Liver (tissue), 9 donors: ENCODE measurements around the gene CCDC85A. TPM values are rescaled to one million over a fixed set of nuclear protein-coding genes. Genes with fewer than 3 reads are reported as not detected.

Source experiments
- DNase-seq: peaks from one replicate; pipeline ENCODE4 v3.0.0-alpha.2; 2017; ENCODE audit warnings: low spot score
- H3K27ac ChIP-seq, 2 donors: one replicate each; pipeline ENCODE4 v1.7.0; 2013; ENCODE audit warnings: inconsistent platforms in 2 of 2, low read length in 2 of 2, control low read depth in 1 of 2, low read depth in 1 of 2, mild to moderate bottlenecking in 1 of 2
- H3K27me3 ChIP-seq, 4 donors: one replicate each; pipeline versions ENCODE4 v1.6.1 to v1.7.0; 2013; ENCODE audit warnings: low read length in 3 of 4, inconsistent platforms in 1 of 4, mild to moderate bottlenecking in 1 of 4, moderate library complexity in 1 of 4; ENCODE audit not compliant: control insufficient read depth in 4 of 4, insufficient read depth in 4 of 4
- H3K36me3 ChIP-seq, 4 donors: one replicate each; pipeline versions ENCODE4 v1.6.1 to v1.7.0; 2013; ENCODE audit warnings: low read length in 3 of 4, mild to moderate bottlenecking in 3 of 4, low read depth in 1 of 4, moderate library complexity in 1 of 4; ENCODE audit not compliant: control insufficient read depth in 4 of 4, insufficient read depth in 3 of 4
- H3K4me1 ChIP-seq, 4 donors: one replicate each; pipeline versions ENCODE4 v1.6.1 to v1.7.0; 2013; ENCODE audit warnings: low read length in 3 of 4, mild to moderate bottlenecking in 3 of 4, moderate library complexity in 1 of 4; ENCODE audit not compliant: control insufficient read depth in 4 of 4, insufficient read depth in 4 of 4
- H3K4me3 ChIP-seq, 3 donors: one replicate each; pipeline versions ENCODE4 v1.6.1 to v1.7.0; 2013; ENCODE audit warnings: low read length in 3 of 3, control low read depth in 1 of 3, low read depth in 1 of 3, mild to moderate bottlenecking in 1 of 3
- H3K9ac ChIP-seq, 2 donors: one replicate each; pipeline ENCODE4 v1.7.0; 2013; ENCODE audit warnings: low read length in 2 of 2, mild to moderate bottlenecking in 2 of 2, moderate library complexity in 2 of 2, control low read depth in 1 of 2, low read depth in 1 of 2
- H3K9me3 ChIP-seq, 4 donors: one replicate each; pipeline versions ENCODE4 v1.6.1 to v1.7.0; 2013; ENCODE audit warnings: low read length in 3 of 4; ENCODE audit not compliant: control insufficient read depth in 4 of 4
- ATF3 ChIP-seq: IDR thresholded peaks from 2 replicates; pipeline ENCODE4 v1.6.1; 2016; ENCODE audit warnings: antibody characterized with exemption
- CTCF ChIP-seq: fragments of 150-350 bp; IDR thresholded peaks from 2 replicates; pipeline ENCODE4 v1.5.1; 2017; ENCODE audit warnings: improper control_type of control experiment, low read depth, low read length; ENCODE audit not compliant: missing input control
- EGR1 ChIP-seq, 2 donors: IDR thresholded peaks; 2 replicates each; pipeline ENCODE4 v1.6.1; 2016 to 2018; ENCODE audit warnings: antibody characterized with exemption in 2 of 2, low read depth in 2 of 2
- FOXA1 ChIP-seq: IDR thresholded peaks from 2 replicates; pipeline ENCODE4 v1.6.1; 2016; ENCODE audit warnings: antibody characterized with exemption
- FOXA2 ChIP-seq: IDR thresholded peaks from 2 replicates; pipeline ENCODE4 v1.6.1; 2016; ENCODE audit warnings: antibody characterized with exemption
- GABPA ChIP-seq, 2 donors: IDR thresholded peaks in 1 of 2; conservative IDR thresholded peaks in 1 of 2; 2 replicates each; pipeline ENCODE4 v1.6.1; 2016; ENCODE audit warnings: antibody characterized with exemption in 2 of 2, mild to moderate bottlenecking in 1 of 2, moderate library complexity in 1 of 2
- HNF4A ChIP-seq, 2 donors: conservative IDR thresholded peaks; 2 replicates each; pipeline ENCODE4 v1.6.1; 2016; ENCODE audit warnings: antibody characterized with exemption in 2 of 2, mild to moderate bottlenecking in 2 of 2
- HNF4G ChIP-seq: IDR thresholded peaks from 2 replicates; pipeline ENCODE4 v1.6.1; 2016; ENCODE audit warnings: antibody characterized with exemption
- JUND ChIP-seq, 2 donors: IDR thresholded peaks; 2 replicates each; pipeline ENCODE4 v1.6.1; 2016; ENCODE audit warnings: antibody characterized with exemption in 2 of 2
- MAX ChIP-seq: IDR thresholded peaks from 2 replicates; pipeline ENCODE4 v1.6.1; 2016; ENCODE audit warnings: antibody characterized with exemption
- NR2F2 ChIP-seq: IDR thresholded peaks from 2 replicates; pipeline ENCODE4 v1.6.1; 2016; ENCODE audit warnings: antibody characterized with exemption
- RAD21 ChIP-seq, 2 donors: IDR thresholded peaks; 2 replicates each; pipeline ENCODE4 v1.6.1; 2016; ENCODE audit warnings: antibody characterized with exemption in 2 of 2, mild to moderate bottlenecking in 2 of 2
- REST ChIP-seq: IDR thresholded peaks from 2 replicates; pipeline ENCODE4 v1.6.1; 2016; ENCODE audit warnings: antibody characterized with exemption, mild to moderate bottlenecking
- RXRA ChIP-seq, 2 donors: IDR thresholded peaks; 2 replicates each; pipeline ENCODE4 v1.6.1; 2017 to 2018; ENCODE audit warnings: antibody characterized with exemption in 2 of 2, mild to moderate bottlenecking in 1 of 2
- SP1 ChIP-seq: IDR thresholded peaks from 2 replicates; pipeline ENCODE4 v1.6.1; 2018; ENCODE audit warnings: antibody characterized with exemption, mild to moderate bottlenecking
- TAF1 ChIP-seq: conservative IDR thresholded peaks from 2 replicates; pipeline ENCODE4 v1.6.1; 2016; ENCODE audit warnings: antibody characterized with exemption, mild to moderate bottlenecking
- YY1 ChIP-seq: IDR thresholded peaks from 2 replicates; pipeline ENCODE4 v1.6.1; 2016; ENCODE audit warnings: antibody characterized with exemption, mild to moderate bottlenecking
- ZBTB33 ChIP-seq: IDR thresholded peaks from 2 replicates; pipeline ENCODE4 v1.6.1; 2016; ENCODE audit warnings: antibody characterized with exemption
- WGBS: extraction: QIAGEN DNeasy Blood & Tissue Kit; methylation state at CpG from one replicate; pipeline ENCODE4 v1.1.7; 2013; 5-methylcytosine and 5-hydroxymethylcytosine counted together
- polyA plus RNA-seq, 2 donors: library from polyadenylated mRNA; stranded (reverse) in 1 of 2; unstranded in 1 of 2; fragments of 200-250 nt in 1 of 2; fragments of >200 nt in 1 of 2; fragmentation: Nextera tagmentation in 1 of 2; extraction: Ambion mirVana in 1 of 2; gene quantifications; one replicate each; pipeline versions ENCODE4 v1.2.1 to v1.2.3, GENCODE V29; 2013 to 2015
- total RNA-seq, 2 donors: library from RNA; depleted of rRNA; stranded (reverse); fragments of >200 nt; gene quantifications; one replicate each; pipeline ENCODE4 v1.2.3, GENCODE V29; 2014
- donor health status: healthy.
- donor health status: healthy.
- donor health status: healthy.
- donor health status: healthy.
- donor health status: healthy.

The CCDC85A gene
- total and polyA plus RNA-seq, 4 donors = 0.05 to 0.17 (median 0.10) TPM

GRCh38 chr2:56375251-56375650 lies 191.5 kb downstream of the CCDC85A start (continued):
- TF ChIP-seq CTCF = no peak
- TF ChIP-seq FOXA1 = no peak
- TF ChIP-seq SP1 = no peak
- no peak for TF ChIP-seq FOXA2

- Histone ChIP-seq H3K4me3 (no peak overlapping the region), H3K4me1 (peaks cover 0 to 3% (median under 1%) of the 10 kb centered on the region in 4 donors), H3K27ac (no peak overlapping the region), H3K9me3 (no peaks in the 10 kb centered on the region), H3K36me3 (no peaks in the 10 kb centered on the region), H3K9ac (no peak overlapping the region), H3K27me3 (no peaks in the 10 kb centered on the region)
- DNase-seq = no peak
- TF ChIP-seq EGR1 (IDR thresholded peaks at IDR 0.05; ENCODE audit: low read depth in 2 of 2) = no peak
- TF ChIP-seq ZBTB33 = no peak
- TF ChIP-seq JUND (IDR thresholded peaks at IDR 0.05) = no peak
- WGBS = 94% methylated on average over 2 of the region's 2 CpGs
These were observed 193.2 kb downstream of the CCDC85A start for GRCh38 chr2:56376699-56377665.

GRCh38 chr2:56379066-56379465 lies 195.3 kb downstream of the CCDC85A start:
- Histone ChIP-seq H3K36me3 (no peaks in the 10 kb centered on the region), H3K27me3 (no peaks in the 10 kb centered on the region), H3K4me1 (peaks cover 2 to 11% (median 8%) of the 10 kb centered on the region in 4 donors), H3K27ac (no peak overlapping the region), H3K9ac (no peak overlapping the region), H3K9me3 (no peaks in the 10 kb centered on the region), H3K4me3 (no peak overlapping the region)
- WGBS = 90% methylated on average over 2 of the region's 2 CpGs
- DNase-seq = no peak
- TF ChIP-seq GABPA (IDR thresholded peaks at IDR 0.05 in 1 of 2, conservative IDR thresholded peaks at IDR 0.05 in 1 of 2) (no peak), FOXA2 (no peak), FOXA1 (no peak), ZBTB33 (no peak), ATF3 (no peak), EGR1 (IDR thresholded peaks at IDR 0.05; ENCODE audit: low read depth in 2 of 2) (no peak), RAD21 (IDR thresholded peaks at IDR 0.05) (no peak), SP1 (no peak), HNF4A (conservative IDR thresholded peaks at IDR 0.05) (no peak), RXRA (IDR thresholded peaks at IDR 0.05) (no peak), REST (no peak), MAX (no peak), HNF4G (no peak), JUND (IDR thresholded peaks at IDR 0.05) (no peak), TAF1 (no peak), YY1 (no peak), NR2F2 (no peak)
